H1 (cell line): ENCODE measurements around the gene SAMD4A. TPM values are rescaled to one million over a fixed set of nuclear protein-coding genes. Genes with fewer than 3 reads are reported as not detected.
"Not testable (repeated sequence)": the region's sequence is repeated elsewhere in the genome, so short reads cannot be mapped to it uniquely, and the experiment has no call there.

Source experiments
- CTCF ChIA-PET: fragments of 300-600 bp; sonication (Branson Sonifier 250); formaldehyde crosslinking; loops from one replicate; lab custom pipeline; 2021; ENCODE audit not compliant: partially characterized antibody; lab: Charles Lee
- POLR2A ChIA-PET: fragments of 300-600 bp; sonication (Branson Sonifier 250); formaldehyde crosslinking; loops from one replicate; lab custom pipeline; 2021; ENCODE audit warnings: inconsistent platforms; ENCODE audit not compliant: partially characterized antibody; lab: Charles Lee
- DNase-seq, 2 experiments: peaks; one replicate each; pipeline versions ENCODE4 v3.0.0 to v3.0.0-alpha.2; 2010 to 2022; ENCODE audit warnings: low spot score in 2 of 2, low read depth in 1 of 2, mixed read lengths in 1 of 2
- FAIRE-seq: peaks from 2 replicates; lab custom pipeline; 2011; peaks lifted over from hg19 to GRCh38; lab: Jason Lieb, UNC
- H2AFZ ChIP-seq: 2 replicates; pipeline ENCODE4 v1.8.1; 2012; ENCODE audit warnings: low read length, inconsistent platforms
- H2AK5ac ChIP-seq: 2 replicates; pipeline ENCODE4 v1.6.1; 2013; ENCODE audit warnings: low read depth, low read length
- H2BK120ac ChIP-seq: replicated peaks from 2 replicates; pipeline ENCODE3; 2013; ENCODE audit warnings: low read depth, low read length, inconsistent platforms
- H2BK12ac ChIP-seq: 2 replicates; pipeline ENCODE4 v1.6.1; 2013; ENCODE audit warnings: low read depth, low read length
- H2BK15ac ChIP-seq: 2 replicates; pipeline ENCODE4 v1.6.1; 2013; ENCODE audit warnings: low read length
- H2BK20ac ChIP-seq: 2 replicates; pipeline ENCODE4 v1.6.1; 2013; ENCODE audit warnings: low read length
- H2BK5ac ChIP-seq: 2 replicates; pipeline ENCODE4 v1.6.1; 2013; ENCODE audit warnings: low read depth, low read length
- H3K14ac ChIP-seq: 2 replicates; pipeline ENCODE4 v1.6.1; 2013; ENCODE audit warnings: inconsistent platforms; ENCODE audit not compliant: insufficient read length
- H3K18ac ChIP-seq: 2 replicates; pipeline ENCODE4 v1.6.1; 2013; ENCODE audit warnings: low read length; ENCODE audit errors: extremely low read depth
- H3K23ac ChIP-seq: 2 replicates; pipeline ENCODE4 v1.6.1; 2013; ENCODE audit warnings: inconsistent platforms; ENCODE audit not compliant: insufficient read length
- H3K23me2 ChIP-seq: 2 replicates; pipeline ENCODE4 v1.6.1; 2013; ENCODE audit warnings: low read depth, low read length
- H3K27ac ChIP-seq: 2 replicates; pipeline ENCODE4 v1.6.1; 2011; ENCODE audit warnings: low read depth, low read length, inconsistent platforms
- H3K27me3 ChIP-seq, 4 experiments: replicated peaks in 1 of 4; 1 replicate in 1 of 4; 2 replicates in 3 of 4; pipeline versions ENCODE4 v1.6.1 to v1.8.1; 2011 to 2013; ENCODE audit warnings: low read length in 3 of 4, mild to moderate bottlenecking in 3 of 4, inconsistent platforms in 2 of 4, mixed read lengths in 2 of 4, moderate library complexity in 1 of 4; ENCODE audit not compliant: control insufficient read depth in 3 of 4, insufficient read depth in 3 of 4; ENCODE audit errors: extremely low read depth in 1 of 4
- H3K36me3 ChIP-seq, 4 experiments: 2 replicates each; pipeline versions ENCODE4 v1.6.1 to v1.8.1; 2011 to 2013; ENCODE audit warnings: mild to moderate bottlenecking in 4 of 4, low read length in 3 of 4, moderate library complexity in 2 of 4, control low read depth in 1 of 4, inconsistent platforms in 1 of 4; ENCODE audit not compliant: insufficient read depth in 4 of 4, control insufficient read depth in 2 of 4
- H3K4ac ChIP-seq: replicated peaks from 2 replicates; pipeline ENCODE3; 2013; ENCODE audit warnings: low read length, low read depth, mixed read lengths, inconsistent platforms; ENCODE audit not compliant: insufficient read length
- H3K4me1 ChIP-seq, 4 experiments: replicated peaks in 1 of 4; 1 replicate in 1 of 4; 2 replicates in 3 of 4; pipeline versions ENCODE4 v1.6.1 to v1.8.1; 2011 to 2013; ENCODE audit warnings: low read length in 3 of 4, inconsistent platforms in 2 of 4, mixed read lengths in 1 of 4; ENCODE audit not compliant: insufficient read depth in 4 of 4, control insufficient read depth in 3 of 4
- H3K4me2 ChIP-seq, 2 experiments: 2 replicates each; pipeline versions ENCODE4 v1.6.1 to v1.8.1; 2011 to 2013; ENCODE audit warnings: low read depth in 2 of 2, low read length in 2 of 2, control low read depth in 1 of 2, inconsistent platforms in 1 of 2, mild to moderate bottlenecking in 1 of 2; ENCODE audit not compliant: insufficient read depth in 1 of 2
- H3K4me3 ChIP-seq, 4 experiments: fragments of 200-600, 300-600 bp in 1 of 4; sonication (generic), shearing (Covaris generic), sonication (Bioruptor Twin) in 1 of 4; 2 replicates each; pipeline versions ENCODE4 v1.5.1 to v1.8.1; 2011 to 2016; ENCODE audit warnings: low read length in 4 of 4, low read depth in 3 of 4, control low read depth in 2 of 4, inconsistent platforms in 2 of 4, mild to moderate bottlenecking in 2 of 4, mixed read lengths in 1 of 4, moderate library complexity in 1 of 4; ENCODE audit not compliant: insufficient read depth in 2 of 4; ENCODE audit errors: extremely low read depth in 1 of 4
- H3K56ac ChIP-seq: replicated peaks from 2 replicates; pipeline ENCODE3; 2013; ENCODE audit warnings: low read depth, mild to moderate bottlenecking, mixed read lengths, low read length, inconsistent platforms; ENCODE audit not compliant: insufficient read length
- H3K79me1 ChIP-seq: 2 replicates; pipeline ENCODE4 v1.6.1; 2013; ENCODE audit warnings: low read depth, low read length, control low read depth
- H3K79me2 ChIP-seq, 2 experiments: 2 replicates each; pipeline versions ENCODE4 v1.6.1 to v1.8.1; 2012 to 2013; ENCODE audit warnings: low read length in 2 of 2, mild to moderate bottlenecking in 2 of 2, inconsistent platforms in 1 of 2; ENCODE audit not compliant: insufficient read depth in 2 of 2, control insufficient read depth in 1 of 2
- H3K9ac ChIP-seq, 4 experiments: replicated peaks in 1 of 4; 1 replicate in 1 of 4; 2 replicates in 3 of 4; pipeline versions ENCODE4 v1.6.1 to v1.8.1; 2011 to 2013; ENCODE audit warnings: low read depth in 3 of 4, low read length in 3 of 4, control low read depth in 2 of 4, mild to moderate bottlenecking in 2 of 4, moderate library complexity in 2 of 4, inconsistent platforms in 1 of 4; ENCODE audit errors: extremely low read depth in 1 of 4
- H3K9me3 ChIP-seq, 2 experiments: 2 replicates each; pipeline versions ENCODE4 v1.6.1 to v1.8.1; 2012 to 2013; ENCODE audit warnings: mild to moderate bottlenecking in 2 of 2, moderate library complexity in 2 of 2, control low read depth in 1 of 2, inconsistent platforms in 1 of 2, low read depth in 1 of 2, low read length in 1 of 2, mixed read lengths in 1 of 2; ENCODE audit not compliant: insufficient read depth in 2 of 2
- H4K20me1 ChIP-seq, 2 experiments: replicated peaks in 1 of 2; 2 replicates each; pipeline versions ENCODE3 to v1.8.1; 2011 to 2013; ENCODE audit warnings: inconsistent platforms in 2 of 2, low read length in 2 of 2, mild to moderate bottlenecking in 1 of 2; ENCODE audit not compliant: insufficient read depth in 2 of 2, control insufficient read depth in 1 of 2
- H4K5ac ChIP-seq: 2 replicates; pipeline ENCODE4 v1.6.1; 2013; ENCODE audit warnings: low read length, low read depth, mixed read lengths, inconsistent platforms; ENCODE audit not compliant: insufficient read length
- H4K8ac ChIP-seq: 2 replicates; pipeline ENCODE4 v1.8.0; 2013; ENCODE audit warnings: mild to moderate bottlenecking, moderate library complexity, low read length, inconsistent platforms; ENCODE audit not compliant: insufficient read depth; ENCODE audit errors: extremely low read depth
- H4K91ac ChIP-seq: replicated peaks from 2 replicates; pipeline ENCODE3; 2013; ENCODE audit warnings: low read length, mixed read lengths, inconsistent platforms; ENCODE audit not compliant: insufficient read length
- WGBS, 2 experiments: shearing (Covaris generic) in 1 of 2; methylation state at CpG; one replicate each; pipeline versions ENCODE4 v1.1.6 to v1.1.7; 2013 to 2015; ENCODE audit warnings: low lambda C conversion rate in 2 of 2, mixed read lengths in 2 of 2, inconsistent platforms in 1 of 2, low coverage in 1 of 2, missing lambda C conversion rate in 1 of 2; ENCODE audit not compliant: insufficient replicate concordance in 2 of 2, insufficient coverage in 1 of 2, insufficient read length in 1 of 2; ENCODE audit errors: extremely low coverage in 1 of 2, missing lambda C conversion rate in 1 of 2; 5-methylcytosine and 5-hydroxymethylcytosine counted together
- polyA plus RNA-seq, 7 experiments: library from polyadenylated mRNA; depleted of rRNA in 3 of 7; stranded (reverse) in 5 of 7; unstranded in 2 of 7; fragments of >200 nt in 5 of 7; fragments of 200-250 nt in 2 of 7; gene quantifications; 1 replicate in 5 of 7; 2 replicates in 1 of 7; 4 replicates in 1 of 7; pipeline versions ENCODE4 v1.2.1 to v1.2.3, GENCODE V29; 2011 to 2013; ENCODE audit warnings: missing spikeins in 2 of 7, mixed read lengths in 2 of 7
- total RNA-seq: library from RNA; stranded (reverse); fragmentation: NEBNext Ultra II Directional; extraction: Animal tissue kit (Norgen Biotek cat#: 25700); gene quantifications from 2 replicates; pipeline ENCODE4 v1.2.1, GENCODE V29; 2021

Gene SAMD4A
- total and polyA plus RNA-seq, 2 of the 8 experiments (the other 6 are each of a cell fraction or from before 2014, with no cell fraction given) = 2.4 to 12.3 TPM

GRCh38 chr14:54624005-54624358 lies 57.1 kb downstream of the SAMD4A start:
- H2AK5ac ChIP-seq, FAIRE-seq, H3K14ac ChIP-seq, H4K20me1 ChIP-seq, CTCF ChIA-PET, H3K4me2 ChIP-seq, H3K9ac ChIP-seq, H3K36me3 ChIP-seq, H4K91ac ChIP-seq, H3K23ac ChIP-seq, H2BK20ac ChIP-seq, DNase-seq, H4K5ac ChIP-seq, H3K79me1 ChIP-seq, H2BK120ac ChIP-seq, H2BK12ac ChIP-seq, H2BK15ac ChIP-seq, H3K23me2 ChIP-seq, H2AFZ ChIP-seq, H3K4ac ChIP-seq, H3K56ac ChIP-seq, H4K8ac ChIP-seq, H3K27ac ChIP-seq, H3K4me3 ChIP-seq, POLR2A ChIA-PET, H3K9me3 ChIP-seq, H3K27me3 ChIP-seq, H3K18ac ChIP-seq, H2BK5ac ChIP-seq, H3K79me2 ChIP-seq: not testable (repeated sequence)
- 96% methylated on average over 19 of the region's 19 CpGs; no CpG with 5 or more reads in 1 of the 2 experiments for WGBS, 2 experiments
- peaks cover 0 to 15% (median 7%) of the 10 kb centered on the region in 4 experiments; a peak in 5 of 7 replicates for H3K4me1 ChIP-seq
